Stimulated activated CD4-positive, alpha-beta T cell treated with anti-CD3 and anti-CD28 coated beads, TNF-alpha, amount 100 ng/mL, for 4 hours (primary cell): Measurements from ENCODE around the gene MOSMO.
"Not testable (repeated sequence)": the region's sequence is repeated elsewhere in the genome, so short reads cannot be mapped to it uniquely, and the experiment has no call there.

Experiments used
- DNase-seq, 3 experiments: peaks; one replicate each; pipeline ENCODE4 v3.0.0-alpha.2; 2020; ENCODE audit warnings: low read depth in 3 of 3

The MOSMO gene

GRCh38 chr16:22007509-22008214, at the start of gene MOSMO:
TSS of gene MOSMO (plus strand) at chr16:22008111. CDS start at chr16:22008302, 191 bp downstream.
- DNase-seq: peak; percentile 40 to 65 (median 45)

DNA sequence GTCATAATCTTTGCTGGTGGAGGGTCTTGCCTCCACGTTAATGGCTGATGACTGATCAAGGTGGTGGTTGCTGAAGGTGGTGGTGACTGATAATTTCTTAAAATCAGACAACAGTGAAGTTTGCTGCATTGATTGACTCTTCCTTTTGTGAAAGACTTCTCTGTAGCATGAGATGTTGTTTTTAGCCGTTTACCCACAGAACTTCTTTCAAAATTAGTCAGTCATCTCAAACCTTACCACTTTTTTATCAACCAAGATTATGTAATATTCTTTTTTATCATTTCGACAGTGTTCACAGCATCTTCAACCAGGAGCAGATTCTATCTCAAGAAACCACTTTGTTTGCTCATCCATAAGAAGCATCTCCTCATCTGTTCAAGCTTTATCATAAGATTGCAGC, 48.9 kb upstream of the MOSMO start:
- DNase-seq: no peak

GRCh38 chr16:21962475-21962874, 45.4 kb upstream of the MOSMO start:
- DNase-seq: no peak

DNA sequence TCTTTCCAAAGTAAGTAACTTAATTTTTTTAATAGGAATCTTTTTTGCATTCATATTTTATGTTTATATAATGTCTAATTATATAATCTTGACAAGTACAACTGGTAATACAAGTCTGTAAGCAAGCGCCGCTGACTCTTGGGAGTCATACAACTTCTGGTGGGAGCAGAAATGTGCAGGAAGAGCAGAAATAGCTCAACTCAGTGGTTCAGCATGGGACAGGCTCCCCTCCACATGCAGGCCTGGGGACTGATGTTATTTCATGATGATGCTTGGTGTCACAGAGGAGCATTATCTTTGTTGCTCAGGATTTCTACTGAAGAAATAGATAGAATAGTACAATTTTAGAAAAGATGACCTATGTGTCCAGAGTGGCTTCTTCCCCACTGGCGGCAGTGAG, 44.0 kb upstream of the MOSMO start:
- no peak for DNase-seq

- DNase-seq: no peak
Observed at GRCh38 chr16:21964353-21964752, 43.6 kb upstream of the MOSMO start.

DNA sequence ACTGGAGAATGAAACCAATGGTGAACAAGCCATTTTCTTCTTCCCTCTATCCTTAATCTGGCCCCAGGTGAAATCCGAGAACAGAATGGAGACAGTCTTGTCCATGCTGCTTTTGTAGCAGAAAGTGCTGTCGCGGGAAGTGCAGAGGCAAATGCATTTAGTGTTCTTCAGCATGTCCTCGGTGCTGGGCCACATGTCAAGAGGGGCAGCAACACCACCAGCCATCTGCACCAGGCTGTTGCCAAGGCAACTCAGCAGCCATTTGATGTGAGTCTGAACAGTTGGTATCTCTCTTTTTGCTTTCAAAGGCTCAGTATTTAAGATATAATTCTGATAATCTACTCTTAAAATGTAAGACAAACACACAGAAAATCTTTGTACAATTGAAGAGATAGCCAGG, 36.1 kb upstream of the MOSMO start:
- DNase-seq: no peak

GRCh38 chr16:21973945-21974344, 34.0 kb upstream of the MOSMO start:
- DNase-seq: no peak

DNA sequence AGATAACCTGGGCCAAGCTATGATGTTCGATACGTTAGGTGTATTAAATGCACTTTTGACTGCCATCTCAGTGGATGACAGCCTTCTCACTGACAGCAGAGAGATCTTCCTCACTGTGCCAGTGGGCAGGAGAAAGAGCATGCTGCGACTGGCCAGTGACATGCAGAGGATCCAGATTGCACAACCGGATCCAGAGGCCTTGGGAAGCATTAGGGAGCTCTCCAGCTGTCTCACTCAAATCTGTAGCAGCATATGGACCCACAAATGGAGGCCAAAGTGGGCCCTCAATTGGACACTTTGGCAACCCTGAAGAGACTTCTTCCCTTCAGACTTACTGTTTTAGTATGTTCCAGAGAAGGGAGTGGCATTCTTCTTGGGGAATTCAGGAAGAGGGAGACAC, 27.9 kb upstream of the MOSMO start:
- no peak for DNase-seq

DNA sequence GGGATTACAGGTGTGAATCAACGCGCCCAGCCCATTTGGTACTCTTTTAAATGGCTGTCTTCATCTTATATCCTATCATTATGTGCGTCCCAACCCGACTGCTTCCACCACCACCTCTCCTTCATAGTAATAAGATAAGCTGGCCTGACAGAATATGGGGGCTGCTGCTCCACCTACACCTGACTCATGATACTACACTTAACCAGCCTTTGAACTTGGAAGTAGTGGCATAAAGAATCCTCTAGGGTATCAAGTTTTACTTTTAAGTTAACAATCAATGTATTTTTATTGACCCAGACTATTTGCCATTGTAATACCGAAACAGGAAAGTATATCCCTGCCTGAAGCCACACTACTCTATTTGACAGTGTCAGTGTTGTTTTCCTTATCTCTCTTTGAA, 25.8 kb upstream of the MOSMO start:
- DNase-seq: no peak

GRCh38 chr16:21984062-21984461, 23.8 kb upstream of the MOSMO start:
- no peak for DNase-seq

DNA sequence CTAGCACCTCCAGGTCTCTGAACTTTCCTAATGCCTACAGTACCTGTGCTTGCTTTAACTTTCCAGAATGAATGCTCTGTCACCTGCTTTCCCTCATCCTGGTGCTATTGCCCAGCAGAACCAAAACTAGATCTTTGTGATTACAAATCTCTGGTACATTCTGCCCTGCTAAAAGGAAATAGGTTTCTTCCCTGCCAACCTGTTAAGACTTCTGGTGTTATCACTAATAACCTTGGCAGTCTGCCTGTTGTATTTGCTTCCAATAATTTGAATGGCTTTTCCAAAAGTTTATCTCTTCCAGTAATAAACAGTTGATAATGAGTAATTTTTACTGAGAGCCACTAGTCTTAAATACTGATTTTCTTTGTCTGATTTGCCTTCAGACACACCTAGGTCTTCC, 22.4 kb upstream of the MOSMO start:
- DNase-seq: no peak

GRCh38 chr16:21986692-21987246, 21.1 kb upstream of the MOSMO start:
- no peak for DNase-seq

GRCh38 chr16:21987498-21987897, 20.4 kb upstream of the MOSMO start:
- no peak for DNase-seq

DNA sequence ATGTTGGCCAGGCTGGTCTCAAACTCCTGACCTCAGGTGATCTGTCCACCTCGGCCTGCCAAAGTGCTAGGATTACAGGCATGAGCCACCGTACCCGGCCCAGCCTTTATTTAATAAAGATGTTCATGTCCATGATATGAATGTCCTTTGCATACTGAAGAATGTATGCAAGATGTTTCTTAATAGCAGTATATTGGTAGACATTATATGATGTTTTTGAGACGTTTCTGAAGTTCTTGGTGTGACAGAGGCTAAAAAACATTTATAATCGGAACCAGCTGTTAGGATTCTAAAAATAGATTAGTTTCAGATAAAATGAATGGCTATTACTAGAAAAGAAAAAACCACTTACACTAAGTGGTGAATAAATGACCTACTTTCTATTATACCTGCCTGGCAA, 18.8 kb upstream of the MOSMO start:
- no peak for DNase-seq

DNA sequence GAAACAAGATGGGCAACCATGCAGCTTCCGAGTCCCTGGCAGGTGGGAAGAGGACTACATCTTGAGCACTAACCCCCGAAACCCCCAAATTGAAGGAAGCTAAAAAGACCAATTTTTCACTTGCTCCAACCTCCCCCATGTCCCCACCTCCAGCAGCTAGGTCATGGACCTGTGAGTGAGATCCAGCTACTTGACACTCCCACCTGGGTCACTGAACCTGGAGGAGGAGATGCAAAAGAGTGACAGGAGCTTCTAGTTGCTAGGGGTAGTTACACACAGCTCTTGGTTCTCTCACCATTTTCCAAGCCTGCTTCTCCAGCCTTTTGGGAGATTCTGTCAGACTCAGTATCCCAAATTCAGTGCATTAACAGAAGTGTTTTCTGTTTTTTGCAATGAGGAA, 18.2 kb upstream of the MOSMO start:
- no peak for DNase-seq

DNA sequence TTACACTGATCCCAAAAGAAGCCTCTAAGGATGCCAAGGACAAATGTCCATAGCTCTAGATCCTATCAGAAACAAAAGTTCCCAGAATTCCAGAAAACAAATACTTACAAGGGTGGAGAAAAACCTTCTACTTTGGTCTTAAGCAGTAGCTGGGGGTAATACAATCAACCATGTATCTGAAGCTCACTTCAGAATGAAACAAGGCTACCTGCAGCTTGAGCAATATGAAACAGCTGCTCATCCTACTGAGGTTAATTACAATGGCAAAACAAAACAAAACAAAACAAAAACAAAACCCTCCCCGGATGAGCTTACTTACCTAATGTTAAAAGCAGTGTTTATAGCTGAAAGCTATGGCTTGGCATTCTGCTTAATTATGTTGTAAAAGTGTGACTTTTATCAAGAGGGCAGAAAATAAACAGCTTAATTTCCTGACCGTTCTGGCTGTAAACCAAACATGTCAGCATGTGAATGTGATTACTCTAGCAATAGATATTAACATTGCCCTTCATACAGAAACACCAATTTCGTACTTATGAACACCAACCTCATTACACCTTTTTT, 17.4 kb upstream of the MOSMO start:
- DNase-seq: no peak

- DNase-seq: no peak
Observed at GRCh38 chr16:21991621-21992020, 16.3 kb upstream of the MOSMO start.

- DNase-seq: no peak
Observed at GRCh38 chr16:21994856-21995465, 12.9 kb upstream of the MOSMO start.

DNA sequence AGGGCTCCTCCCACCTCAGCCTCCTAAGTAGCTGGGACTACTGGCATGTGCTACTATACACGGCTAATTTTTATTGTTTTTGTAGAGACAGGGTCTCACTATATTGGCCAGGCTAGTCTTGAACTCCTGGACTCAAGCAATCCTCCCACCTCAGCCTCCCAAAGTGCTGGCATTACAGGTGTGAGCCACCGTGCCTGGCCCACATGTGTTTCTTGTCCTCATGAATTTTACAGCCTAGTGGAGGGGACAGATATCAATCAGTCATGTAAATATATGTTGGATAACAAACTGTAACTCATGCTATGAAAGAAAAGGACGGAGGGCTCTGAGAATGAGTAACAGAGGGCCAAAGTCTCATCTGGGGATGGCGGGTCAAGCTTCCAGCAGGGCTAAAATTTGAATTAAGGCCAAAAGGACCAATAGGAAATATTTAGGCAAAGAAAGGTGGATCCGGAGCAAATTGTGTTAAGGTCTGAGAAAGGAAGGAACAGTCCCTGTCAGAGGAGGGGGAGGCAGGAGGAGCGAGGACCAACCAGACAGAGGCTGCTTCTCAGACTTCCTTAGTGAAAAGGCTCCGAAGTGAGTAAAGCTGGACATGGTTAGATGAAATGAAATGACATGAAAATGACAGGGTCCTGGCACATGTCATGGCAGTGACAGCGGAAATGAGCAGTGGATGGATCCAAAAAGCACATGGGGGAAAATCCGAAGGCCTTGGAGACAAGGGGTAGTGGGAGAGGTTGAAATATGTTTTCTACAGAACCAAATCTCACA, 10.8 kb upstream of the MOSMO start:
- DNase-seq: no peak

DNA sequence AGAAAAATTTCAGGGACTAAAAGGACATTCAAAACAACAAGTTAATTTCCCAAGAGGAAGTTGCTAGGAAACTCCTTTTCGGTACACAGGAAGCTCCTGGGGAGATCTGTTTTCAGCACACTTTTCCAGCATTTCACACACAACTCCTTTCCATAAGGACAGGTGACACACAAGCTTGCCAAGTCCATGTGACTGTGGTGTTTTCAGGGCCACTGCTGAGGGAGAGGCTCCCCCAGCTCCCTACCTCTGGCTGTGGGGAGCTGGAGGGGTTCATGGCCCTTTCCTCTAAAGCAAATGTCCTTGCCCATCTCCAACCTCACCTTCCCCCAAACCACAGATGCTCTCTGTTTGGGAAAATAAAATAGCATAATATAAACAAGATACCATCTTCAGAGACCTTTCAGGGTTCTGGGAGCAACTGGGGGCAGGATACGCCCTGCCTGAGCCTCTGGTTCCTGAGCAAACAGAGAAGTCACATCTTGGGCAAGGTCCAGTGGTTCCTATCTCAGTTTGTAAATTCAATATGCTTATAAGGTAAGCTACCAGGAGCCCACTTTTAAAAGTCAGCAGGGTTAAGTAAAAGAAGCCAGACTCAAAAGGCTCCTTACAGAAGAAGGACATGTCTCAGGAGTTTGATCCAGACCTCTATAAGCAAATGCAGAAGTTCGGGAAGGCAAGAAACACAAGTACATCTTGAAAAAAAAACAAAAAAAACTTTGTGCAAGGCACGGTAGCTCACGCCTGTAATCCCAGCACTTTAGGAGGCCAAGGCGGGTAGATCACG, 10.0 kb upstream of the MOSMO start:
- no peak for DNase-seq

- no peak for DNase-seq
Observed at GRCh38 chr16:22001591-22001990, 6.3 kb upstream of the MOSMO start.

GRCh38 chr16:22002047-22002446, 5.9 kb upstream of the MOSMO start:
- DNase-seq: not testable (repeated sequence)
